ENCODE measurements around the gene HECW1. TPM values are rescaled to one million over a fixed set of nuclear protein-coding genes. Genes with fewer than 3 reads are reported as not detected.

Gene HECW1
- total and polyA plus RNA-seq, 2 donors (not counting 1 experiment from before 2014, with no cell fraction given), result not detected

- Histone ChIP-seq H2AFZ (ENCODE audit: insufficient read depth, low read depth, low read length, poor library complexity, severe bottlenecking) (no peak overlapping the region), H4K20me1 (ENCODE audit: control insufficient read depth, insufficient read depth, low read length, poor library complexity, severe bottlenecking) (no peaks in the 10 kb centered on the region), H3K4me1 (ENCODE audit: control insufficient read depth in 2 of 2, insufficient read depth in 2 of 2, low read length in 2 of 2) (peaks cover 0 to 9% of the 10 kb centered on the region in 2 donors), H3K27ac (ENCODE audit: low read length in 2 of 2) (no peak overlapping the region), H3K9me3 (ENCODE audit: control extremely low read depth in 1 of 3, control insufficient read depth in 2 of 3, insufficient read depth in 1 of 3, low read length in 2 of 3) (no peaks in the 10 kb centered on the region), H3K4me3 (ENCODE audit: control extremely low read depth in 1 of 5, extremely low read depth in 1 of 5, insufficient read depth in 1 of 5, low read depth in 2 of 5, low read length in 4 of 5) (no peak overlapping the region), H3K4me2 (replicated peaks; ENCODE audit: low read depth, low read length, poor library complexity, severe bottlenecking) (no peak overlapping the region), H3K79me2 (ENCODE audit: control insufficient read depth, insufficient read depth, low read length) (no peaks in the 10 kb centered on the region), H3K9ac (ENCODE audit: low read length) (no peak overlapping the region), H3K36me3 (replicated peaks in 1 of 2; ENCODE audit: control extremely low read depth in 1 of 2, control insufficient read depth in 1 of 2, extremely low read depth in 1 of 2, insufficient read depth in 2 of 2, low read length in 1 of 2) (no peaks in the 10 kb centered on the region), H3K27me3 (replicated peaks in 1 of 4; ENCODE audit: control extremely low read depth in 1 of 4, control insufficient read depth in 3 of 4, insufficient read depth in 4 of 4, low read length in 3 of 4) (peaks cover 0 to 30% (median 27%) of the 10 kb centered on the region in 4 experiments)
- Mint-ChIP-seq H3K4me1 (peaks cover 6% of the 10 kb centered on the region), H3K4me3 (no peak overlapping the region), H3K9me3 (ENCODE audit: insufficient read depth) (no peaks in the 10 kb centered on the region), H3K27me3 (peaks cover 51% of the 10 kb centered on the region), H3K27ac (no peak overlapping the region)
- intact Hi-C loops (cut with micrococcal nuclease), result no loop called here
- CTCF ChIA-PET, result interaction anchor here (1.4 kb wide), 1 partner anchor 10 kb away, joined by 3 read pairs; no protein-coding TSS in a partner anchor
- no peak for TF ChIP-seq EZH2 (IDR thresholded peaks at IDR 0.05; ENCODE audit: borderline replicate concordance, insufficient read depth, low read depth, low read length, poor library complexity, severe bottlenecking)
- TF ChIP-seq CTCF (IDR thresholded peaks at IDR 0.05), result no peak
- 100% methylated on average over 1 of the region's 4 CpGs for WGBS (ENCODE audit: insufficient coverage)
- DNase-seq (no peak), ATAC-seq (ENCODE audit: low read depth) (no peak)
- POLR2A ChIA-PET, result no interaction called here
Measured at GRCh38 chr7:43117861-43118260, 5.4 kb downstream of the HECW1 start.

- intact Hi-C loops (cut with micrococcal nuclease), result no loop called here
- ATAC-seq (ENCODE audit: low read depth), result no peak
Measured at GRCh38 chr7:43118313-43118712, 5.9 kb downstream of the HECW1 start.

More at GRCh38 chr7:43118313-43118712, 5.9 kb downstream of the HECW1 start:
- Histone ChIP-seq H3K4me3 (ENCODE audit: control extremely low read depth in 1 of 5, extremely low read depth in 1 of 5, insufficient read depth in 1 of 5, low read depth in 2 of 5, low read length in 4 of 5) (no peak overlapping the region), H2AFZ (ENCODE audit: insufficient read depth, low read depth, low read length, poor library complexity, severe bottlenecking) (no peak overlapping the region), H3K36me3 (replicated peaks in 1 of 2; ENCODE audit: control extremely low read depth in 1 of 2, control insufficient read depth in 1 of 2, extremely low read depth in 1 of 2, insufficient read depth in 2 of 2, low read length in 1 of 2) (no peaks in the 10 kb centered on the region), H3K27me3 (replicated peaks in 1 of 4; ENCODE audit: control extremely low read depth in 1 of 4, control insufficient read depth in 3 of 4, insufficient read depth in 4 of 4, low read length in 3 of 4) (peaks cover 0 to 30% (median 23%) of the 10 kb centered on the region in 4 experiments), H3K4me2 (replicated peaks; ENCODE audit: low read depth, low read length, poor library complexity, severe bottlenecking) (no peak overlapping the region), H4K20me1 (ENCODE audit: control insufficient read depth, insufficient read depth, low read length, poor library complexity, severe bottlenecking) (no peaks in the 10 kb centered on the region), H3K9me3 (ENCODE audit: control extremely low read depth in 1 of 3, control insufficient read depth in 2 of 3, insufficient read depth in 1 of 3, low read length in 2 of 3) (no peaks in the 10 kb centered on the region), H3K27ac (ENCODE audit: low read length in 2 of 2) (no peak overlapping the region), H3K9ac (ENCODE audit: low read length) (no peak overlapping the region), H3K79me2 (ENCODE audit: control insufficient read depth, insufficient read depth, low read length) (no peaks in the 10 kb centered on the region), H3K4me1 (ENCODE audit: control insufficient read depth in 2 of 2, insufficient read depth in 2 of 2, low read length in 2 of 2) (peaks cover 0 to 6% of the 10 kb centered on the region in 2 donors)
- peaks cover 6% of the 10 kb centered on the region for H3K4me1 Mint-ChIP-seq
- no peak overlapping the region for H3K4me3 Mint-ChIP-seq
- H3K27me3 Mint-ChIP-seq, result peaks cover 51% of the 10 kb centered on the region
- CTCF ChIA-PET, result interaction anchor here (1.4 kb wide), 1 partner anchor 10 kb away, joined by 3 read pairs; no protein-coding TSS in a partner anchor
- DNase-seq, result no peak
- H3K27ac Mint-ChIP-seq, result no peak overlapping the region
- TF ChIP-seq CTCF (IDR thresholded peaks at IDR 0.05), result no peak
- TF ChIP-seq EZH2 (IDR thresholded peaks at IDR 0.05; ENCODE audit: borderline replicate concordance, insufficient read depth, low read depth, low read length, poor library complexity, severe bottlenecking), result no peak
- H3K9me3 Mint-ChIP-seq (ENCODE audit: insufficient read depth), result no peaks in the 10 kb centered on the region
- POLR2A ChIA-PET, result no interaction called here
- 60% methylated on average over 1 of the region's 4 CpGs for WGBS (ENCODE audit: insufficient coverage)

Data from B cell (primary cell).